Natural killer cell (primary cell): ENCODE data around the gene CLPX. TPM values are rescaled to one million over a fixed set of nuclear protein-coding genes. Genes with fewer than 3 reads are reported as not detected.
"Not testable (repeated sequence)": the region's sequence is repeated elsewhere in the genome, so short reads cannot be mapped to it uniquely, and the experiment has no call there.

Experiments
- ATAC-seq, 3 donors: fragments of 150-1000 bp in 2 of 3; fragments of 200-7000 bp in 1 of 3; cut with Tn5 transposase; 1 replicate in 1 of 3; 2 replicates in 2 of 3; pipeline ENCODE4 v1.10.0; 2021; ENCODE audit warnings: mild to moderate bottlenecking in 2 of 3, moderate library complexity in 2 of 3
- DNase-seq, 2 donors: peaks; one replicate each; pipeline versions ENCODE4 v3.0.0 to v3.0.0-alpha.2; 2013 to 2021; ENCODE audit warnings: mixed read lengths in 1 of 2
- H3K27ac ChIP-seq: one replicate; pipeline ENCODE4 v1.5.1; 2013; ENCODE audit warnings: mild to moderate bottlenecking, low read length
- H3K27me3 ChIP-seq: one replicate; pipeline ENCODE4 v1.6.1; 2013; ENCODE audit warnings: low read length; ENCODE audit not compliant: control insufficient read depth, insufficient read depth
- H3K36me3 ChIP-seq: one replicate; pipeline ENCODE4 v1.6.1; 2013; ENCODE audit warnings: low read length; ENCODE audit not compliant: control insufficient read depth, insufficient read depth
- H3K4me1 ChIP-seq: one replicate; pipeline ENCODE4 v1.6.1; 2013; ENCODE audit warnings: low read length; ENCODE audit not compliant: control insufficient read depth, insufficient read depth
- H3K4me3 ChIP-seq: one replicate; pipeline ENCODE4 v1.5.1; 2013; ENCODE audit warnings: low read length
- H3K9me3 ChIP-seq: one replicate; pipeline ENCODE4 v1.6.1; 2013; ENCODE audit warnings: low read length; ENCODE audit not compliant: control insufficient read depth, insufficient read depth
- H3K27ac Mint-ChIP-seq, 2 donors: one replicate each; pipeline ENCODE4 v1.8.0; 2022; ENCODE audit warnings: mild to moderate bottlenecking in 2 of 2, mixed read lengths in 2 of 2, moderate library complexity in 1 of 2
- H3K27me3 Mint-ChIP-seq, 2 donors: one replicate each; pipeline ENCODE4 v1.8.0; 2022; ENCODE audit warnings: low read depth in 2 of 2, mixed read lengths in 2 of 2
- H3K36me3 Mint-ChIP-seq: one replicate; pipeline ENCODE4 v1.8.0; 2022; ENCODE audit warnings: mixed read lengths
- H3K4me1 Mint-ChIP-seq, 2 donors: one replicate each; pipeline ENCODE4 v1.8.0; 2022; ENCODE audit warnings: mixed read lengths in 2 of 2
- H3K4me3 Mint-ChIP-seq: one replicate; pipeline ENCODE4 v1.8.0; 2022; ENCODE audit warnings: mild to moderate bottlenecking, moderate library complexity, mixed read lengths
- H3K9me3 Mint-ChIP-seq, 2 donors: one replicate each; pipeline ENCODE4 v1.8.0; 2022; ENCODE audit warnings: mixed read lengths in 2 of 2
- WGBS: methylation state at CpG from one replicate; pipeline ENCODE4 v1.1.7; 2013; ENCODE audit warnings: missing lambda C conversion rate; ENCODE audit not compliant: insufficient coverage; 5-methylcytosine and 5-hydroxymethylcytosine counted together
- intact Hi-C: fragments of 100-400 bp; cut with micrococcal nuclease; formaldehyde crosslinking; loops from one replicate; pipeline ENCODE4 v1.14.2; 2022
- total RNA-seq, 4 donors: library from RNA; stranded (reverse); fragments of 120-200 nt in 1 of 4; gene quantifications; one replicate each; pipeline versions ENCODE4 v1.2.3 to v1.2.4, GENCODE V29; 2013 to 2022
- TF ChIP-seq, protein P1 (sequence below): fragments of 200-600 bp; IDR thresholded peaks from one replicate; pipeline ENCODE4 v1.8.0; 2022; ENCODE audit warnings: antibody characterized with exemption

The CLPX gene
- total RNA-seq, 3 donors from 2014 or later (not counting 1 experiment from before 2014, with no cell fraction given): 35.4 to 39.9 (median 38.2) TPM

- DNase-seq (no peak), ATAC-seq (no peak)
- intact Hi-C loops: no loop called here
- Histone ChIP-seq H3K4me1 (no peaks in the 10 kb centered on the region), H3K36me3 (no peaks in the 10 kb centered on the region), H3K9me3 (no peaks in the 10 kb centered on the region), H3K4me3 (no peak overlapping the region), H3K27me3 (no peaks in the 10 kb centered on the region), H3K27ac (no peak overlapping the region)
- H3K27ac Mint-ChIP-seq: no peak overlapping the region
- no peaks in the 10 kb centered on the region for H3K4me1 Mint-ChIP-seq
- H3K9me3 Mint-ChIP-seq: no peaks in the 10 kb centered on the region
- no peaks in the 10 kb centered on the region for H3K27me3 Mint-ChIP-seq
- WGBS: 91% methylated on average over 10 of the region's 10 CpGs
- H3K36me3 Mint-ChIP-seq: no peaks in the 10 kb centered on the region
- no peak overlapping the region for H3K4me3 Mint-ChIP-seq
- TF ChIP-seq, protein P1, sequence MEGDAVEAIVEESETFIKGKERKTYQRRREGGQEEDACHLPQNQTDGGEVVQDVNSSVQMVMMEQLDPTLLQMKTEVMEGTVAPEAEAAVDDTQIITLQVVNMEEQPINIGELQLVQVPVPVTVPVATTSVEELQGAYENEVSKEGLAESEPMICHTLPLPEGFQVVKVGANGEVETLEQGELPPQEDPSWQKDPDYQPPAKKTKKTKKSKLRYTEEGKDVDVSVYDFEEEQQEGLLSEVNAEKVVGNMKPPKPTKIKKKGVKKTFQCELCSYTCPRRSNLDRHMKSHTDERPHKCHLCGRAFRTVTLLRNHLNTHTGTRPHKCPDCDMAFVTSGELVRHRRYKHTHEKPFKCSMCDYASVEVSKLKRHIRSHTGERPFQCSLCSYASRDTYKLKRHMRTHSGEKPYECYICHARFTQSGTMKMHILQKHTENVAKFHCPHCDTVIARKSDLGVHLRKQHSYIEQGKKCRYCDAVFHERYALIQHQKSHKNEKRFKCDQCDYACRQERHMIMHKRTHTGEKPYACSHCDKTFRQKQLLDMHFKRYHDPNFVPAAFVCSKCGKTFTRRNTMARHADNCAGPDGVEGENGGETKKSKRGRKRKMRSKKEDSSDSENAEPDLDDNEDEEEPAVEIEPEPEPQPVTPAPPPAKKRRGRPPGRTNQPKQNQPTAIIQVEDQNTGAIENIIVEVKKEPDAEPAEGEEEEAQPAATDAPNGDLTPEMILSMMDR: no peak
These were observed 46.2 kb upstream of the CLPX start for GRCh38 chr15:65231306-65231705.

GRCh38 chr15:65226901-65227300 lies 41.8 kb upstream of the CLPX start:
- no CpG with 5 or more reads among the region's 10 CpGs for WGBS
- intact Hi-C loops, H3K9me3 ChIP-seq, H3K36me3 Mint-ChIP-seq, H3K27me3 ChIP-seq, H3K27ac Mint-ChIP-seq, H3K4me3 Mint-ChIP-seq, ATAC-seq, H3K4me1 ChIP-seq, H3K36me3 ChIP-seq, H3K4me1 Mint-ChIP-seq, H3K27me3 Mint-ChIP-seq, H3K4me3 ChIP-seq, H3K27ac ChIP-seq, H3K9me3 Mint-ChIP-seq, DNase-seq: not testable (repeated sequence)

GRCh38 chr15:65226221-65226620 lies 41.1 kb upstream of the CLPX start:
- H3K4me1 ChIP-seq: no peaks in the 10 kb centered on the region
- Mint-ChIP-seq H3K36me3 (no peaks in the 10 kb centered on the region), H3K27me3 (no peaks in the 10 kb centered on the region), H3K4me3 (no peak overlapping the region), H3K27ac (no peak overlapping the region), H3K9me3 (no peaks in the 10 kb centered on the region), H3K4me1 (no peaks in the 10 kb centered on the region)
- no peaks in the 10 kb centered on the region for H3K36me3 ChIP-seq
- DNase-seq: no peak
- TF ChIP-seq, protein P1: no peak
- intact Hi-C loops: no loop called here
- no peak overlapping the region for H3K4me3 ChIP-seq
- no peak for ATAC-seq
- no peaks in the 10 kb centered on the region for H3K27me3 ChIP-seq
- WGBS: 100% methylated on average over 1 of the region's 3 CpGs
- H3K9me3 ChIP-seq: no peaks in the 10 kb centered on the region
- no peak overlapping the region for H3K27ac ChIP-seq

GRCh38 chr15:65223996-65224395 lies 38.9 kb upstream of the CLPX start:
- Mint-ChIP-seq H3K27me3 (no peaks in the 10 kb centered on the region), H3K4me3 (no peak overlapping the region), H3K9me3 (no peaks in the 10 kb centered on the region), H3K27ac (no peak overlapping the region), H3K36me3 (no peaks in the 10 kb centered on the region), H3K4me1 (no peaks in the 10 kb centered on the region)
- WGBS: 46% methylated on average over 6 of the region's 6 CpGs
- Histone ChIP-seq H3K36me3 (no peaks in the 10 kb centered on the region), H3K4me1 (no peaks in the 10 kb centered on the region), H3K9me3 (no peaks in the 10 kb centered on the region), H3K27ac (no peak overlapping the region), H3K27me3 (no peaks in the 10 kb centered on the region), H3K4me3 (no peak overlapping the region)
- intact Hi-C loops: no loop called here
- ATAC-seq (no peak), DNase-seq (no peak)
- TF ChIP-seq, protein P1: no peak
